CD4-positive, alpha-beta T cell treated with Interleukin-15 for 1 hour (primary cell): ENCODE results near the gene TNFRSF18.

Experiments used
- DNase-seq: peaks from one replicate; pipeline ENCODE4 v3.0.0-alpha.2; 2020

The TNFRSF18 gene

DNA sequence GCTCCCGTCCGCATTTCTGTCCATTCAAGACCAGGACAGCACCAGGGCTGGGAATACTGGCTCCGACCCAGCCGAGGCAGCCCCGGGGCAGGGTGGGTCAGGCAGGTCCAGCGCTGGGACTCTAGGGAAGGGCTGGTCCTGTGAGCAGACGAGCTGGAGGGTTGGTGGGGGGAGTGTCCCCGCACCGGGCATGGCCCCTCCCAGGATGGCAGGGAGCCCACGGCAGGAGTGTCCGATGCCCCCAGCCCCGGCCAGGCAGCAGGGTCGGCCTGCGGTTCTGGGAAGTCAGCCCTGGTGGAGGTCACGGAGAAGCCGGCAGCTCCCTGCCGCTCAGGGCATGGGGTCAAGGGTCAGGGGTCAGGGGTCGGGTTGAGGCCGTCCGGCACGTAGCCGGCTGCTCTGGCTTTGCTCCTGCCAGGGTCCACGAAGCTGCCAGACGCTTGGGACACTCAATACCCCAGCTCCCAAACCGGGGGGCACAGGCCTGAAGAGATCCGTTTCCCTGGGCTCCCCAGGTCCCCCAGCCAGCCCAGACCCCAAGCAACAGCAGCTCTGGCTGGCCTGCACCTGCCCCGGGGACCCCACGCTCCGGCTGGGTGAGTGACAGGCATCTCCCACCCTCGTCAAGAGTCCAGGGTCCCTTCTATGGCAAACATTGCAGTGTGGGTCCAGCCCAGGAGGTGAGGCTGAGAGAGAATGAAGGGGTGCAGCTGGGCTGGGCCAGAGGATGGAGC lies 33.4 kb upstream of the TNFRSF18 start:
- no peak for DNase-seq

DNA sequence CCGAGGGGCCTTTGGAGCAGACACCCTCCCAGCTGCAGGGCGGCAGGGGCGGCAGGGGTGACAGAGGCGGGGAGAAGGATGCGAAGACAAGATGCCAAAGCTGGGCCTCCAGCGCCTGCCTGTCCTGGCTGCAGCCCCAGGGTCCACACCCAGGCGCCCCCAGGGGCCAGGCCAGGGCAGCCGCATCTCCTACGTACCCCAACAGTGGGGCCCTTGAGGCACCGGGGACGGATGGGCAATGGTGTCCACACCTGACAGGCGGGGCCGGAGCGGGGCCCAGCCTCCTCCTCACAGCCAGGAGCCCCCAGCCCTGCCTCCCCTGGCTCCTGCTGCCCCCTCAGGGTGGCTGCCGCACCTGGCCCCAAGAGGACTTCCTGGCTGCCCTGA lies 32.8 kb upstream of the TNFRSF18 start:
- DNase-seq: no peak

DNA sequence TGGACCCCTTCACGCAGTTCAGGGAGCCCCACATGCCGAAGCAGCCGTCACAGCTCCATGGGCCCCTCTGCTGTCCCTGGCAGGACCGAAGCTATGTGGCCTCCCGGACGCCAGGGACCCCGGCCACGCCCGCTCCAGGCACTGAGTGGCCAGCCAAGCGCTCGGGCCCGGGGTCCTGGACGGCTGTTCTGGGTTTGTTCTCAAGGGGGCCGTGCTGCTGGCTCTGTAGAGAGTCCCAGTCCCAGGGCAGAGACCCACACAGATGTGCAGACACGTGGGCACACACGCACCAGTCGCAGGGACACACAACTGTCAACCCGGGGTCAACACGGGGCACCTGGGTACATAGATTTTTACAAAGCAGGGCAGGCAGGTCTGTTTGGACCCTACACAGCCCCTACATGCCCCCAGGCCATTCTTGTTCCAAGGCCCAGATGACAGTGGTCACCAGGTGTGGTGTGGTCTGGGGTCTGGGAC lies 32.3 kb upstream of the TNFRSF18 start:
- DNase-seq: no peak

DNA sequence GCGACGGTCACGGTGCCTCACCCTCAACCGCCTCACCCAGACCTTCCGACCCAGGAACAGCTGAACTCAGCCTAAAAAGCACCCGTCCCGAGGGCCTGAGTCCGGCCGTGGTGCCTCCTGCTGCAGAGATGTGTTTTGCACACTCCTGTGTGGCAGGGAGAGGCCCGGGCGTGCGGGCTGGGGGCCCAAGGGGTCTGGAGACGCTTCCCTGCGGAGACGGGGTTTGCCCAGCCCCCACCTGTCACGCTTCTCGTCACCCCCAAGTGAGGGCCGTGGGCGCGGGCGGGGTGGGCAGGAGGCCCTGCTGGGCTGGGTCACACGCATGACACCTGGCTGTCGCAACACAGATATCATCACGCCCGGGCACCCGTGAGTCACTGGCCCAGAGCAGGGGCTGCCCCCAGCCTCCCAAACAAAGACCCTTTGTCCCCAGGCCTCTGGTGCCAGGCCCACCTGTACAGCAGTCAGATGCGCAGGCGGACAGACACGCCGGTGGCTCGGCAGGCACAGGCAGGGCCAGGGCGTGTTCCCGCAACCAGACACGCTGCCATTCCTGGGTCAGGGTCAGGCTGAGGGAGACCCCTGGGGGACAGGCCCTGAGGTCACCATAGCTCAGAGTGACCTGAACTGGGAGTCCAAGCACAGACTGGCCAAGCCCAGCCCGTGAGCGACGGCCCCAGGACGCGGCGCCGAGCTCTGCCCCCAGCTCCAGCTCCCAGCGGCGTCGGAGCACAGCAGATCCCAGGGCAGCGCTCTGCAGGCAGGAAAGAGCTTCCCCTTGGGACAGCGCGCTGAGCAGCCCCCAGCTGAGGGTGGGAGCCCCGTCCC lies 31.7 kb upstream of the TNFRSF18 start:
- no peak for DNase-seq

DNA sequence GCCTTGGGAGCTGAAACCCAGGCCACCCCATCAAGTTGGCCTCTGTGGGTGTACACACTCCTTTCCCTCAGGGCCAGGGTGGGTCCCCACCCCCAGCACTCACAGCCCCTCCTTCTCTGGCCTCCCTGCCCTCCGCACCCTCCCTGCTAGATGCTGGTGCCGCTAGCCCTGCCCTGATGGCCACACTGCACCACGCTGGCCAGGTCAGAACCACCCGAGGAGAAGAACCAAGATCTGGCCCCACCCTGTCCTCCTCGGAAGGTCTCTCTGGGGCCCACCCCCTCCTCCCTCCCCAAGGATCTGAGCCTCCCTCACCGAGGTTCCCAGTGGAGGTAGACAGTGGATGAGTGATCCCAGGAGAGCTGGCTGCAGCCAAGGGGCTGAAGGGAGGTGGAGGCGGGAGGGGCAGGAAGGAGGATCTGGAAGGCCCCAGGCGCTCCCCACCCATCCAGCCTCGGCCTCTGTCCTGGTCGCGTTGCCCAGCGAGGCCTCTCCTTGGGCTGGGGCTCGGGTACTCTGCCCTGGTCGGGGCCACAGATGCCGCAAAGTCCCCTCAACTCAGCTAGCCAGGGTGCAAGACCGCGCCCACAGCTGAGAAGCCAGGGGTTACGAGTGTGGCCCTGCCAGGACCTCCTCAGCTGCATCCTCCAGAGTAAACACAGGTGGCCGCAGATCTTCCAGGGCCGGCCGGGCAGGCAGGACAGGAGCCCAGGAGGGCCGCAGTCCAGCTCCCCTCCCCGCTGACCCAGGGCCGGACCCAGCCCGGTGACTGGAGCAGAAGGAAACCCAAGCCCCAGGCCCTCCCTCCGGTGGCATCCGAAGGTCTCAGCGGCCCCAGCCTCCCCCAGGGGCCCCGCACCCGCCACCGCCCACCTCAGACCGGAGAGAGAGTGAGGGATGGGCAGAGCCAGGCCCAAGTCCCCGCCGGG lies 30.8 kb upstream of the TNFRSF18 start:
- DNase-seq: no peak

DNA sequence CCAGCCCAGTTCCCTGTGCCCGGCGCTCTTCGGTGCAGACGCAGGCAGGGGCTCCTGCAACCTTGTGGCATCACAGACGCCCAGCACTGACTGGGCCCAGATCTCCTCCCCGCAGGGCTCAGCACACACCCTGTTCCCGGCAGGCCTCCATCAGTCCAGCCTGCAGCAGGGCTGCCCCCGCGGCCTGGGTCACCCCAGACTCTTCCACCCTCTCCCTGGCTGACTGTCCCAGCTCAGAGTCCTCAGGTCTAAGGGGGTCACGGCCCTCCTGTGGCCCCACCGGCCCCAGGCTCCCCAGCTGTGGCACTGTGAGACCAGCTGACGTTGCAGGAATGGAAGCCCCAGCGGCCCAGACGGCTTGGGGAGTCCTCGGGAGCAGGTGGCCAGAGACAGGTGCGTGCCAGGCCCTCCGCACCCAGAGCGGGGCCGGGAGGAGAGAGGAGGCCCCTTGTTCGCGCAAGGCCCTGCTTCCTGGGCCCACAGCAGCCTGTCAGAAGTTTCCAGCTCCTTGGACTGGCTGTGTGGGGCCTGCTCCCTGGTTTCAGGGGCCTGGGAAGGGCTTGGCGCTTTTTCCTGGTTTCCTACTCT lies 29.9 kb upstream of the TNFRSF18 start:
- DNase-seq: no peak

DNA sequence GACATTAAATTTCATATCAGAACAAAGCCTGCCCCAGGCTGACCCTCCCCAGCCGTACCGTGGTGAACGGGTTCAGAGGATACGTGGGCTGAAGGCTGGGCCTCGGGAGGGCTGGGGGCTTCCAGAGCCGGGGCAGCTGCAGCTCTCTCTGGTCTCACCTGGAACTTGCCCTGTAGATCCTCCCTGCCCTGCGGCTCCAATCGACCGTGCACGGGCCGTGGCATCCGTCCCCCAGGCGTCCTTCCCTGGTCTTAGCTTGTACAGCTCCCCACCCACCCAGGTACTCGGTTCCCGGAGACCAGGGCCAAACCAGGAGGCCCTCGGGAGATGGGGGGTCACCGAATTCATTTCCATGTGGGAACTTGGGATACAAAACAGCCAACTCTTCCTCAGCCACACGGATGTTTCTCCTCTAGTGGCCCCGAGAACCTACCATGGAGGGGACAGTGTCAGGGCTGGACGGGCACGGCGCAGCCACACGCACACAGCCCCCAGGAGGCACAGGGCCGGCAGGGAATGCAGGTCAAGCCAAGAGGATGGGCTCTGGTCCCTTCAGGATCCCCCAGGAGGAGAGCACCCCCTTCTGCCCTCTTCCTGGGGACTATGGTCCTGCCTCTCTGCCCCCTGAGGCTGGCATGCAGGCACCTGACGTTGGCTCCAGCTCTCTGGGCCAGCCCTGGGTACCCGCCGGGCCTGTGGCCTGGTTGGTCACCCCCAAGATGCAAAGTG lies 28.8 kb upstream of the TNFRSF18 start:
- DNase-seq: no peak

DNA sequence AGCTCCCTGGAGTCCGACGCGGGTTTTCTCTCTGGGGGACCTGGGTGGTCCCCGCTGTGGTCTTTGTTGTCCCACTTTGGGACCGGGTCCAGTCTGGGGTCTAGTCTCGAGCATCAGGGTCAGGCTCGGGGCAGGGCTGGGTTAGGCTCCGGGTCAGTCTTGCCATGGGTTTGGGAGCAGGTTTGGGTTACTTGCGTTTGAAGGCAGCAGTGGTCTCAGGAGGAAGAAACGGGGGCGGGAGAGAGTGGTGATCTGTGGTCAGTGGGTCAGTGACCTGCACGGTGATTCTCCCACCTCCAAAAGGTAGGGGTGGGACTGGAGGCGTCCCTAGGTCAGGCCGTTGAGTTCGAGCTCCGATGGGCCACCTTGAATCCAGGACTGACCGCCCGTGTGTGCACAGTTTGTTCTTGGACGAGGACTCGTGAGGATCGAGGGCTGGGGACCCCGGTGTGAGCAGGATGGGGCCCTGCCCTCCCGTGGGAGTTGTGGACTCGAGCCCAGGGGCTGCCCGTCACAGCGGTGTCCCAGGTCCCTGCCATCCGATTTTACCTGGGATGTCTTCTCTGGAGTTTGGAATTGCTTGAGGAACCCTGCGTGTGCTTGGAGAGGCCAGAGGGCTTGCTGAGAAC lies 27.9 kb upstream of the TNFRSF18 start:
- DNase-seq: no peak

DNA sequence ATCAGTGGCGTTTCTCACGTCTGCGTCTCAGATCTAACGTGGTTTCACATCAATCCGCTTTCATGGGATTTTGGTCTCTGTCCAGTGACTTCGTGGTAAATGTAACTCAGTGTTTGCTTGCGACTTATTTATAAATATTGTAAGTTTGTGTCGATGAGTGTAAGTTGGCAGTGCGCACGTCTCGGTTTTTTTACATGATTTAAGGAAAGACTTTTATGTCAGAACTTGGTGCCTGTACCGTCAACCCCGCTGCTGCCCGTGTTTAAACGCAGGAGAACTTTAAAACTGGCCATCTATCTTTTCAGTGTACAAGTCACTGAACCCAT lies 27.1 kb upstream of the TNFRSF18 start:
- no peak for DNase-seq

DNA sequence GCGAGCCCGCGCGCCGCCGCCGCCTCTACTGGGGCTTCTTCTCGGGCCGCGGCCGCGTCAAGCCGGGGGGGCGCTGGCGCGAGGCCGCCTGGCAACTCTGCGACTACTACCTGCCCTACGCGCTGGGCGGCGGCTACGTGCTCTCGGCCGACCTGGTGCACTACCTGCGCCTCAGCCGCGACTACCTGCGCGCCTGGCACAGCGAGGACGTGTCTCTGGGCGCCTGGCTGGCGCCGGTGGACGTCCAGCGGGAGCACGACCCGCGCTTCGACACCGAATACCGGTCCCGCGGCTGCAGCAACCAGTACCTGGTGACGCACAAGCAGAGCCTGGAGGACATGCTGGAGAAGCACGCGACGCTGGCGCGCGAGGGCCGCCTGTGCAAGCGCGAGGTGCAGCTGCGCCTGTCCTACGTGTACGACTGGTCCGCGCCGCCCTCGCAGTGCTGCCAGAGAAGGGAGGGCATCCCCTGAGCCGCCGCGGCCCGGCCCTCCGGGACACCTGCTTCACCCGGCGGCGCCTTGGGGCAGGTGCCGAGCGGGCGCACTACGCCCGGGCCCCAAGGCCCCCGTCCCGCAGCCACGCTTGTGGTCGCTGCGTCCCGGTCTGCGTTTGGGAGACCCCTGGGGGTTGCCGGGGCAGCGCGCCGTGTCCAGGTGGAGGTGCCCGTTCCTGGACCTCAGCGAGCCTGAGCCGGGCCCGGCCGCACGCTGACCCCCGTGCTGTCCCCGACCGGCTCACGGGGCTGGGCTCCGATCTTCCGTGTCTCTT lies 26.6 kb upstream of the TNFRSF18 start:
- no peak for DNase-seq

DNA sequence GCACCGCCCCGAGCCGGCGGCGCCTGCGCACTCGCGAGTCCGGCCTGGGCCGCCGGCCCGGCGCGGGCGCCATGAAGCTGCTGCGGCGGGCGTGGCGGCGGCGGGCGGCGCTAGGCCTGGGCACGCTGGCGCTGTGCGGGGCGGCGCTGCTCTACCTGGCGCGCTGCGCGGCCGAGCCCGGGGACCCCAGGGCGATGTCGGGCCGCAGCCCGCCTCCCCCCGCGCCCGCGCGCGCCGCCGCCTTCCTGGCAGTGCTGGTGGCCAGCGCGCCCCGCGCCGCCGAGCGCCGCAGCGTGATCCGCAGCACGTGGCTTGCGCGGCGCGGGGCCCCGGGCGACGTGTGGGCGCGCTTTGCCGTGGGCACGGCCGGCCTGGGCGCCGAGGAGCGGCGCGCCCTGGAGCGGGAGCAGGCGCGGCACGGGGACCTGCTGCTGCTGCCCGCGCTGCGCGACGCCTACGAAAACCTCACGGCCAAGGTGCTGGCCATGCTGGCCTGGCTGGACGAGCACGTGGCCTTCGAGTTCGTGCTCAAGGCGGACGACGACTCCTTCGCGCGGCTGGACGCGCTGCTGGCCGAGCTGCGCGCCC lies 25.9 kb upstream of the TNFRSF18 start, which contains the start of gene B3GALT6:
B3GALT6 (plus strand) TSS at position 30 of the 588 bp plus-strand sequence; CDS start at position 72, 42 bp downstream.
- no peak for DNase-seq

DNA sequence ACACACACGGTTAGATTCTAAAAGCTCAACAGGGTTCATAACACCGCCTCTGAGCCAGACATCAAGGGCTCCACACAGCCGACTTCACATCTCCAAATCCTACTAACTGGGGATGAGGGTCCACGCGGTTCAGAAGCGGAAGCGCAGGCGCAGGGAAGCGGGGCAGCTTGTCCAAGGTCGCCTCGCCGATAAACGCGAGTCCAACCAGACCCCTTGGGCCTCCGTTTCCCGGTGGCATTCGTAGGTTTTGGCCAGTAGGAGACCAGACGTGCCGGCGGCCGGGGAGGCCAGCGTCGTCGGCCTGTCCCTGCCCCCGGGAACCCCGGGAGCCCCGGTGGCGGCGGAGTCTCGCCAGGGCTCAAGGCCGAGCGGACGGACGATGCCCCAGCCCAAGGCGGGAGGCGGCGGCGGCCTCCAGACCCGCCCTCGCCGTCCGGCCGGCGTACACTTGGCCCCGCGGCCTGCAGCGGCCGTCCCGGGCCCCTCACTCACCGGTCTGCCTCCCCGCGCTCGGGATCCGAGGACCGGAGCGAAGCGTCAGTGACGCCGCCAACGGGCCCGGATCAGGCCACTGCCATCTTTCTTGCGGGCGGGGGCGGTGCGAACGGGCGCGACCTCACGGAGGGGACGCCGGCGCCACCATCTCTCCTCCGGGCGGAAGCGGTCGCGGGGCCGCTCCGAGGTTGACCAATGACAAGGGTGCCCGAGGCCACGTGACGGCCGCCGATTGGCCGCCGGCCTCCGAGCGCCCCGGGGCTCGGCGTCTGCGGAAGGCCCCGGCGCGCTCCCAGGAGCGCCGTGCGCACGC lies 25.2 kb upstream of the TNFRSF18 start, which contains the start of gene SDF4:
SDF4 (minus strand) TSS at position 602 of the 808 bp plus-strand sequence. CDS start 3,229 bp downstream, outside the sequence.
- peak; percentile 98 for DNase-seq

DNA sequence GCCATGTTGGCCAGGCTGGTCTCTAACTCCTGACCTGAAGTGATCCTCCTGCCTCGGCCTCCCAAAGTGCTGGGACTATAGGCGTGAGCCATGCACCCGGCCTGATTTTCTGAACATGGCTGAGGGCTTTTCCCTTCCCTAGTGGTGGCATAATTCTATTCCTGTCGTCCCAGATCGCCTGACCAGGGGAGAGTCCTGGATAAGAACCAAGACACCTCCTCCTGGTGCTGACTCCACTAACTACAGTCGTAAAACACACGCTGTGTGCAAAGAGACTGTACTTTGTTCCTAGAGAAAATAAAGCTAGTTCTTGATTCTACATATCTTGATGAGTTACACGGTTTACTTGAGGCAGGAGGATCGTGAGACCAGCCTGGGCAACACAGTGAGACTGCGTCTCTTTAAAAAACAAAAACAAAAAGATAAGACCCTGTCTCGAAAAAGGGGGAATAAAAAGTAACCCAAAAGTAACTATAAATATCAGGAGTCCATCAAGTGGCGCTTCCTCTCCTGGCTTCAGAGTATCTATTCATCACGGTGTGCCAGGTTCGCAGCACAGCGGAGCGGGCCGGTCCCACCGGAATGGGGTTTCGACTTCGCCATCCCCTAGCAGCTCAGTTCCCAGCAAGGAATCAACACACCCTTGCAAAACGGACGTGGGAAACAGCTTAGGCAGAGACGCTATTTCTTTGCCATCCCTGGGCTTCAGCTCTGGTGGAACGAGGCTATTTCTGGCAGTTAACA lies 24.4 kb upstream of the TNFRSF18 start:
- no peak for DNase-seq

DNA sequence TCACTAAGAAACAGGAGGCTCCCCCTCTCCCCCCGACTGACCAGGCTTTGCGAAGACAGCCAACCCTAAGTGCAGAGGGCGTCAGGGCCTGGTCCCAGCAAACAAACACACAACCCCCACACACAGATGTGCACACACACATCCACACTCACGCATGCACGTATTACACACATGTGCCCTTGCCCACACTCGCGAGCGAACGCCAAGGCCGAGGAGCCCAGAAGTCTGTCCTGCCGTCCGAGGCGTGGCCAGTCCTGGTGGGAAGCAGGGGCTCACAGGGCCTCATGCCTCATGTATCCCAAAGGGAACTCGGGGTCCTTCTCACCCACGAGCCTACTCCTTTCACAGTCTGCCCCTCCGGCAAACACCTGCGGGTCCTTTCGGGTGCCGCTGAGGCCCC lies 23.4 kb upstream of the TNFRSF18 start:
- DNase-seq: no peak

DNA sequence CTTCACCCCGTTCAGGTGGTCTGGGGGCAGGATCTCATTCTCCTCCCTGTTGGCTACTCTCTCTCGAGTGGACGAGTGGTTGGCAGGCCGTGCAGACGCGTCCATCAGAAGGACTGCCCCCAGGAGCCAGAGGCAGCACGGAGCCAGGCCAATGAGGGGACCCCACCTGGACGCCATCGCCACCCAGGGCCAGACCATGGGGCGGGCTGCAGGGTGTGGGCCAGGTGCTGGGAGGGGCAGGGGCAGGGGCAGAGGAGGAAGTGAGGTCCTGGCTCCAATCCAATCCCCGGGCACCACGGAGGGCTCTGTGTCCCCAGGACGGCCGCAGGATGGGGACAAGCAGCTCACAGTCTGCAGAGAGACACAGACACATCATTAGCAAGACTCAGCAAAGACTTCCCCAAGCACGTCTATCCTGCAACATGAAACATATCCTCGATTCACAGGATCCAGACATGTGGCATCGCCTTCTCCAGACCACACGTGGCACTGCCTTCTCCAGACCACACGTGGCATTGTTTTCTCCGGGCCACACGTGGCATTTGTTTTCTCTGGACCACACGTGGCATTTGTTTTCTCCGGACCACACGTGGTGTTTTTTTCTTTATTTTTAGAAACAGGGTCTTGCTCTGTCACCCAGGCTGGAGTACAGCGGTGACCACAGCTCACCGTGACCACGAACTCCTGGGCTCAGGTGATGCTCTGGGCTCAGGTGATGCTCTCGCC lies 22.4 kb upstream of the TNFRSF18 start:
- DNase-seq: no peak

DNA sequence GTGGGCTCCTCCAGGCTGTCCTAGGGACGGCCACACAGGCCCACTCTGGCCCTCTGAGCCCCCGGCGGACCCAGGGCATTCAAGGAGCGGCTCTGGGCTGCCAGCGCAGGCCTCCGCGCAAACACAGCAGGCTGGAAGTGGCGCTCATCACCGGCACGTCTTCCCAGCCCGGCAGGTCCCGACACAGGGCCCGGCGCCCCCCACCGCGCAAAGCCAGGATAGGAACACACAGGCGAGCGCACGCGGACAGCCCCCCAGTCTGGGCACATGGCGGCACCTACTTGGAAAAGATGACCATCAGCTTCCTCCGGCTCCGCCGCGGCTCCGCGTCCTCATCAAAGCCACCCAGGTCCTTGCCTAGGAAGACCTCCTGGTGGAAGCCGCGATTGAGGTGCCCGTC lies 21.8 kb upstream of the TNFRSF18 start:
- DNase-seq: no peak

DNA sequence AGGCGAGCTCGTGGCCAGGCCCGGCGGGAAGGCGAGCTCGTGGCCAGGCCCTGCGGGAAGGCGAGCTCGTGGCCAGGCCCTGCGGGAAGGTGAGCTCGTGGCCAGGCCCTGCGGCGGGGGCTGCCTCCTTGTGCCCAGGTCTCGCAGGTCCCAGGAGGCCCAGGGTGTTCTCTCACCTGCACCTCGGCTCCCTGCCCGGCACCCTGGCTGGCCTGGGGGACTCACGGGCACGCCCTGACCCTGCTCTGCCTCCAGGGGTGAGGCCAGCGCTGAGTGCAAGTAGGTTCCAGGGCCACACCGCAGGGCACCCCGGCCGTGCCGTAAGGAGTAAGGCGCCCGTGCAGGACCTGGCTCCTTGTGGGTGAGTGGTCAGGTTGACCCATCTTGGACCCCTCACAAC lies 21.0 kb upstream of the TNFRSF18 start:
- DNase-seq: no peak
